Ishikawa (cell line): ENCODE data around the gene KATNAL2.

Source experiments
- MAX ChIP-seq: IDR thresholded peaks from 2 replicates; pipeline ENCODE4 v1.6.1; 2012
- REST ChIP-seq: IDR thresholded peaks from 2 replicates; pipeline ENCODE4 v1.6.1; 2012; ENCODE audit warnings: low read depth, mild to moderate bottlenecking
- TCF12 ChIP-seq: IDR thresholded peaks from 2 replicates; pipeline ENCODE4 v1.6.1; 2012; ENCODE audit warnings: low read depth
- TEAD4 ChIP-seq: IDR thresholded peaks from 2 replicates; pipeline ENCODE4 v1.6.1; 2012
- YY1 ChIP-seq: IDR thresholded peaks from 2 replicates; pipeline ENCODE4 v1.6.1; 2012; ENCODE audit warnings: low read depth
- ZBTB7A ChIP-seq: IDR thresholded peaks from 2 replicates; pipeline ENCODE4 v1.6.1; 2012; ENCODE audit warnings: low read depth

GRCh38 chr18:47062471-47062870 is 145.1 kb downstream of the KATNAL2 start:
- TF ChIP-seq TCF12 (no peak), TEAD4 (no peak), YY1 (no peak), REST (no peak), ZBTB7A (no peak), MAX (no peak)
